IPS DF 4.7 (cell line): ENCODE results near the gene BSDC1.

Experiments used
- DNase-seq: peaks from one replicate; pipeline ENCODE4 v3.0.0-alpha.2; 2013; ENCODE audit warnings: low spot score; ENCODE audit errors: extremely low read depth

The BSDC1 gene

GRCh38 chr1:32394890-32395432, 720 bp upstream of the BSDC1 start:
- no peak for DNase-seq

DNA sequence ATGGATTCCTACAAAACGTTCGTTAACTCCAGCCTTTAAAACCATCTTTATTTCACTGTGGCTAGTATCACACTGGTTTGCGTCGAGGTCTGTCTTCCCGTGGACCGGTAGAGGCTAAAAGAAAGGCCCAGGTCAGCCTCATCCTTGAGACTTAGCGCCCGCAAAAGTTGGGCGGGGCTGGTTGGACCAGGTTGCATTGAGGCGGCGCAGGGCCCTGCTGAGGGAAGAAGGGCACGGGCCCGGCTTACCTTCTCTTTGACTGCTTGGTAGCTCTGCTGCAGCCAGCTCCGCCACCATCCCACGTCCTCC, 455 bp downstream of the BSDC1 start:
- DNase-seq = no peak

GRCh38 chr1:32393136-32393535, 1.1 kb downstream of the BSDC1 start:
- no peak for DNase-seq

- no peak for DNase-seq
Observed at GRCh38 chr1:32392325-32392724, 1.9 kb downstream of the BSDC1 start.

DNA sequence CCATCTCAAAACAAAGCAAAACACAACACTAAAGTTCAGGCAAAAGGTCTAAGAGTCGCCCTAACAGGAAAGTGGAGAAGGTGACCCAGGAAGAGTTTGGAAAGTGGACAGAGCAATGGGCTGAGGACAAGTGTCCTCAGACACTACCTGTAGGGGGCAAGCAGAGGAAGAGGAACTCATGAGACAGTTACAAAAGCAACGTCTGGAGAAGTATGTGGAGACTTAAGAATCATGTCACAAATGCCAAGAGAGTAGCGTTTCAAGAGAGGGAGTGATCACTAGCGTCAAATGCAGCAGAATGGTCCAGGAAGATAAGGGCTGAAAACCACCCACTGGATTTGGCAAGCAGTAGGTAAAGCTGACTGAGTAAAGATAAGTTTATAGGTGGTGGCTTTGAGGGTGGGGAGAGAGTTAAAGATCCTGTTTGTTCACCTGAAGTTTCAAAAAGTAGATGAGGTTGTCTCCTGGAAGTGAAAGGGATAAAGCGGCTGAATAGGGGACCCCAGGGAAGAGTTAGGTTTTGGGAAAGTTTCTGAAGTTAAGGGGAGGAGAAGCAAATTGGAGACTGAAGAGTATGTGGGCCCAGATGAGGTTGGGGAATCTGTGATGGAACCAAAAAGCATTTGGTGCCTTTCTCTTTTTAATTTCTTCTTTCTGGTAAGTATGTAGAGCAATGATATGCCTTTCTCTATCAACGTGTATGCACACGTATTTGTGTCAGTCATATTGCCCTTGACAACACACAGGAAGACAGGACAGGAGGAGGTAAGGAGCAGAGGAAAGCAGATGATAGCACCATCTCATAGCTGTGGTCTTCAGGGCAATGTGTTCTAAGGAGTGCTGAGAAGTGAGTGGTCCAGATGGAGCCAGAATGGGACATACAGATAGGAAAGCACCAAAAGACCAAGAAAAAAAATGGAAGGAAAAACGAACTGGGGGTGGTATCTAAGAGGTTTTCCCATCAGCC, 3.1 kb downstream of the BSDC1 start:
- DNase-seq = no peak

GRCh38 chr1:32388641-32389040, 5.6 kb downstream of the BSDC1 start:
- no peak for DNase-seq

DNA sequence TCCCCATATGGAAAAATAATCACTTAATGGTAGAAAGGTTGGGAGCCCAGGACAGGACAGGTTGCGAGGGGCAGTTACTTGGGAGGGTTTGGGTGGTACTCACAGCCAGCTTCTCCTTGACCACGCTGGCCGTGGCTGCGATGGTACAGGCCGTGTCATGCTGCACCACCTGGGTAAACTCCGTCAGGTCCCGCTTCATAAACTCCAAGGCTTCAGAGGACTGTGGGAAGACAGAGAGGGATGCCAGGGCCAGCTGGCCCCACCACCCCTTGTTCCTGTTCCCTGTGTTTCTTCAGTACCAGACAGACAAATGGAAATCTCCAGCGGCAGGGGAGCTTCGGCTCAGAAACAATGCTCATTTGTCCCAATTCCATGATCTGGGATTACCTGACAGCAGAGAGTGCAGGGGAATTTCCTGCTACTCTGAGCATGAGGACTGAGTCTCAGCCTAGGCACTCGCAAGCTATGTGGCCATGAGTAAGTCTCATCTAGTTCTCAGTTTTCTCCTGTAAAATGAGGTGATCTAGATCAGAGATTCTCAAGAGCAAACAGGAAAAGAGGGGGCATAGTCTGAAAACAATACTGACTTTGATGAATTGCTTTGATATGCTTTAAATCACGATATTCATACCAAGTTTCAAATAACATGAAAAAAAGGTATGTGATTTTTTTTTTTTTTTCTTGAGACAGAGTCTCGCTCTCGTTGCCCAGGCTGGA, 7.4 kb downstream of the BSDC1 start:
- no peak for DNase-seq

GRCh38 chr1:32380057-32380456, 14.2 kb downstream of the BSDC1 start:
- no peak for DNase-seq

- no peak for DNase-seq
Observed at GRCh38 chr1:32377541-32378220, 16.6 kb downstream of the BSDC1 start.

GRCh38 chr1:32376199-32376598, 18.0 kb downstream of the BSDC1 start:
- DNase-seq = no peak

- DNase-seq = no peak
Observed at GRCh38 chr1:32373996-32374592, 20.1 kb downstream of the BSDC1 start.

DNA sequence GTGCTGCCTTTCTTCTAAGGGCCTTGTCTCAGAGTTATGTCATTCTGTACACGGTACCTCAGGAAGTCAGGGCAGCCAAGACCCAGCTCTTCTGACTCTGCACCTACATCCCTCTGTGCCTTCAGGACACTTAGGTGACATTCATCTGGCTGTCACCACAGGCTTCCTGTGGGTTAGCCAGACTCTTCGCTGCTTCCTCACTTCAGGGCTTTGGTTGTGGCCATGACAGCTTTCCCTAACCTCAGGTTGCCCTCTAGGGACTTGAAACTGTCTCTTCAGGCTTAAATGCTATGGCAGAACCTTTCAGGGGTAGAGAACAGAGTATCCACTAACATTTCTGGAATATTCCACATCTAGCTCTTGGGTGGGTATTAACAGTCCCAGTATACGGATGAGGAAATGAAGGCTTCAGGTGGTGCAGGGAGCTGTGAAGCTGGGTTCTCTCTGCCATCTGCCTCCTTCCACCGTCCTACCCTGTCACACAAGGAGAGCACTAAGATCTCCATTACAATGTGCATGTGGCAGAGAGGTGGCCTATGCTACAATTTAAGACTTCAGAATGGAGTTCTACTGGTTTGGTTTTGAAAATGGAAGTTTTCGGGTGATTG, 22.0 kb downstream of the BSDC1 start:
- no peak for DNase-seq

DNA sequence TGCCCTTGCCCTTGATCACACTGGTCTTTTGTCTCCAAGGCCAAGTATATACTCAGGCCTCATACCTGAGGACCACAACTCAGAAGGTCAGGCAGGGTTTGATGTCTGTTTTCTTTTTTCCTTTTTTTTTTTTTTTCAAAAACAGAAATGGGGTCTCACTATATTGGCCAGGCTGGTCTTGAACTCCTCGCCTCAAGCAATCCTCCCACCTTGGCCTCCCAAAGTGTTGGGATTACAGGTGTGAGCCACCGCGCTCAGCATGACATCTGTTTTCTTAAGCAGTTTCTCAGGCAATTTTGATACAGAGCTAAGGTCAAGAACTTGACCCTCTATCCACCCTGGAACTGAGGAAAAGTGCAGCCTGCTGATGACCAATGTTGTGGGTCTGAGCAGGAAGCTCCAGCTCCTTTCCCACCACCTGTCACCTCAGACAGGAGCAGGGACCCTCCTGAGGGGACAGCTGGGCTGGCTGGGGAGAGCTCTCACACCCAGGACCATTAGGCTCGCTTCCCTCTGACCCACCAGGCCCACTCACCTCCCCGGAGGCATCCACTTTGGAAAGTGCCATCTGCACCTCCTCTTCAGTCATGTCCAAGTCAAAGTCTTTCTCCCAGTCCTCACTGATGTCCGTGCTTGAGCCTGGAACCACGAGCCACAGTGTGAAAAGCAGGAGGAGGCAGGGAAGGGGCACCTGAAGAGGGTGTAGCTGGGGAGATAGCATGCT, 26.2 kb downstream of the BSDC1 start:
- no peak for DNase-seq

- DNase-seq = no peak
Observed at GRCh38 chr1:32365445-32365844, 28.8 kb downstream of the BSDC1 start.

- no peak for DNase-seq
Observed at GRCh38 chr1:32364836-32365235, 29.4 kb downstream of the BSDC1 start.

DNA sequence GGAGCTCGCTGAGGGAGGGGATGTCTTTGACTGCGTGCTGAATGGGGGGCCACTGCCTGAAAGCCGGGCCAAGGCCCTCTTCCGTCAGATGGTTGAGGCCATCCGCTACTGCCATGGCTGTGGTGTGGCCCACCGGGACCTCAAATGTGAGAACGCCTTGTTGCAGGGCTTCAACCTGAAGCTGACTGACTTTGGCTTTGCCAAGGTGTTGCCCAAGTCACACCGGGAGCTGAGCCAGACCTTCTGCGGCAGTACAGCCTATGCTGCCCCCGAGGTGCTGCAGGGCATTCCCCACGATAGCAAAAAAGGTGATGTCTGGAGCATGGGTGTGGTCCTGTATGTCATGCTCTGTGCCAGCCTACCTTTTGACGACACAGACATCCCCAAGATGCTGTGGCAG, 30.5 kb downstream of the BSDC1 start:
- DNase-seq = no peak

GRCh38 chr1:32362474-32363313, 31.5 kb downstream of the BSDC1 start, which contains the start of the genes FAM229A and TSSK3:
TSS of gene FAM229A (minus strand) at chr1:32362485. CDS start at chr1:32362091, 394 bp downstream.
TSS of gene TSSK3 (plus strand) at chr1:32362539. CDS start at chr1:32362702, 163 bp downstream.
- no peak for DNase-seq

GRCh38 chr1:32361674-32362473, 32.4 kb downstream of the BSDC1 start:
- no peak for DNase-seq
